Choroid plexus epithelial cell (primary cell): Measurements from ENCODE around the gene CASTOR2.
"Not testable (repeated sequence)": the region's sequence is repeated elsewhere in the genome, so short reads cannot be mapped to it uniquely, and the experiment has no call there.

Experiments used
- DNase-seq: peaks from one replicate; pipeline ENCODE4 v3.0.0-alpha.2; 2010; ENCODE audit warnings: low read depth
- H3K4me3 ChIP-seq: 2 replicates; pipeline ENCODE4 v1.5.1; 2011; ENCODE audit warnings: low read depth, mild to moderate bottlenecking, control low read depth, low read length, moderate library complexity
- TF ChIP-seq, protein P1 (sequence below): conservative IDR thresholded peaks from 2 replicates; pipeline ENCODE4 v1.5.1; 2011; ENCODE audit warnings: low read depth, mild to moderate bottlenecking, control low read depth, inconsistent platforms, low read length, moderate library complexity

Gene CASTOR2

DNA sequence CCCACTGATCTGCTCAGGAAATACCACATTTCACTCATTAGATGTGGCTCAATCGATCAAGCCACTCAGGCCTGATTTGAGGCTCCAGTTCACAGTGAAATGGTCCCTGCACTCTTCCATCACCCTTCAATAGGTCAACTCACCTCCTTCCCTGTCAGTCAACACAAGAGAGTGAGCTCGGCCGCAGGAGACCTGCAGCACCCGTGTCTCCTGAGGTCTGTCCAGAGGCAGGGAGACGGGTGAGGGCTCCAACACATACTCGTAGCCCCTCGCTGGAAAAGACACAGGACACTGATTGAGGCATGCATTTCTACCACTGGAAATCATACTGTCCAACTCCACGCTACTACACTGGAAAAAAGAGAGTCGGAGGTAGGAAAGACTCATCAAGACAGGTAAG is 102.0 kb downstream of the CASTOR2 start:
- TF ChIP-seq, protein P1, sequence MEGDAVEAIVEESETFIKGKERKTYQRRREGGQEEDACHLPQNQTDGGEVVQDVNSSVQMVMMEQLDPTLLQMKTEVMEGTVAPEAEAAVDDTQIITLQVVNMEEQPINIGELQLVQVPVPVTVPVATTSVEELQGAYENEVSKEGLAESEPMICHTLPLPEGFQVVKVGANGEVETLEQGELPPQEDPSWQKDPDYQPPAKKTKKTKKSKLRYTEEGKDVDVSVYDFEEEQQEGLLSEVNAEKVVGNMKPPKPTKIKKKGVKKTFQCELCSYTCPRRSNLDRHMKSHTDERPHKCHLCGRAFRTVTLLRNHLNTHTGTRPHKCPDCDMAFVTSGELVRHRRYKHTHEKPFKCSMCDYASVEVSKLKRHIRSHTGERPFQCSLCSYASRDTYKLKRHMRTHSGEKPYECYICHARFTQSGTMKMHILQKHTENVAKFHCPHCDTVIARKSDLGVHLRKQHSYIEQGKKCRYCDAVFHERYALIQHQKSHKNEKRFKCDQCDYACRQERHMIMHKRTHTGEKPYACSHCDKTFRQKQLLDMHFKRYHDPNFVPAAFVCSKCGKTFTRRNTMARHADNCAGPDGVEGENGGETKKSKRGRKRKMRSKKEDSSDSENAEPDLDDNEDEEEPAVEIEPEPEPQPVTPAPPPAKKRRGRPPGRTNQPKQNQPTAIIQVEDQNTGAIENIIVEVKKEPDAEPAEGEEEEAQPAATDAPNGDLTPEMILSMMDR: no peak
- DNase-seq: no peak
- H3K4me3 ChIP-seq: no peak overlapping the region

DNA sequence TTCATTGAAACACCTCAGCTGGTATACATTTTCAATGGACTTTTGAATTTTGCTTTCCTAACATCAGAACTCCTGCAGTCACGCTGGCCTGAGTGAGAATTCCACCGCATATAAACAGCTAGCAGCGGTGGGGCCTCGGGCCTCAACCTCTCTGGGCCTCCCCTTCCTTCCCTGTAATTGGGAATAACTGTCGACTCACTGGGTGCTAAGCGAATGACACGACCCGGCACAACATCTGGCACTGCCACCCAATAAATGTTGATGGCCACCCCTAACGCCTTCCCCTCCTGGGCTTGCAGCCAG is 108.4 kb downstream of the CASTOR2 start:
- H3K4me3 ChIP-seq: peak overlapping the region; percentile 77
- no peak for DNase-seq
- TF ChIP-seq, protein P1: no peak

DNA sequence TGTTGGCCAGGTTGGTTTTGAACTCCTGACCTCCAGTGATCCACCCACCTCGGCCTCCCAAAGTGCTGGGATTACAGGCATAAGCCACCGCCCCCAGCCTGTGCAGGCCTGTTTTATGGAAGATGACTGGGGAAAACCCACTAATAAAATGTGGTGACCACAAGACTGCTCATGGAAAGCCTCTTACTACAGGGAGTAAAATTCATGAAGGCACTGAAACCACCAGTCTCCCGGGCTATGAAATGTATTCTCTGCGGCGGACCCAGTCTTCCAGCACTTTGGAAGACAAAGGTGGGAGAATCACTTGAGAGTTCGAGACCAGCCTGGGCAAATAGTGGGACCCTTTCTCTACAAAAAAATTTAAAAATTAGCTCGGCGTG is 109.7 kb downstream of the CASTOR2 start:
- H3K4me3 ChIP-seq, DNase-seq: not testable (repeated sequence)
